ENCODE measurements around the gene SORCS2. TPM values are rescaled to one million over a fixed set of nuclear protein-coding genes. Genes with fewer than 3 reads are reported as not detected.

Gene SORCS2
- total RNA-seq, 1 experiment from 2014 or later = 4.1 TPM

DNA sequence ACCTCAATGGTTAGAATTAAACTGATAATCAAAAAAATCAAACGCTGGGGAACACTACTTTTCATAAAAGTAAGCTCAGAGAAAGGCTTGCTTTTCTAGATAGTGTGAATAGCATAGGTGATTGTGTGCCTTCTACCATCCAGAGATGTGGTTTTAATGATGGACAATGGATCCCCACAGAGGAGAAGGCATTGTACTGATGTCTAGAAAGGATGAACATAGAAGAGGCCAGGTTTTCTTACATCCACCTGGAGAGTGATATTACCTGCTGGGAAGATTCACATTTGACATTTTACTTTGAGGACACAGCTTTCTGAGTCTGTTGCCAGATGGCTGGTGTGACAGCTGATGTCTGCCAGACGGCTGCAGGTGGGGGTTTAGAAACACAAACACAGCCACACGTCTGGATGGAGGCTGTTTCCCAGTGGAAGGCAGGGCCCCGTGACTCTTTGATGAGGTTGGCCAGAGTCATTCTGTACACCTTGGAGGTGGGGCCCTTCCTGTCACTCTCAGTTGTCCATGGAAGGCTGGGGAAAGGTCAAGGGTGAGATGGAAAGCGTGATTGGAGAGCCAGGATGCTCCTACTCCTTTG, 128.0 kb downstream of the SORCS2 start:
- Histone ChIP-seq H3K4me3 (ENCODE audit: low read length) (no peak overlapping the region), H3K27ac (ENCODE audit: low read length) (no peak overlapping the region), H3K79me2 (ENCODE audit: low read length) (no peaks in the 10 kb centered on the region), H3K36me3 (ENCODE audit: low read depth, low read length) (0 out of 2 replicates have a peak, but pooled peaks cover 4% of the 10 kb centered on the region), H3F3A (ENCODE audit: low read length, unreplicated experiment) (no peaks in the 10 kb centered on the region), H3K9me3 (ENCODE audit: low read length) (no peaks in the 10 kb centered on the region), H2AFZ (ENCODE audit: low read length) (no peak overlapping the region), H3K4me2 (ENCODE audit: low read length) (no peak overlapping the region), H3K9ac (ENCODE audit: low read length) (no peak overlapping the region), H4K20me1 (ENCODE audit: low read length) (no peaks in the 10 kb centered on the region), H3K27me3 (ENCODE audit: low read length) (no peaks in the 10 kb centered on the region), H3K9me2 (replicated peaks; ENCODE audit: low read length) (no peaks in the 10 kb centered on the region), H3K4me1 (ENCODE audit: insufficient read depth, low read length) (no peaks in the 10 kb centered on the region)
- TF ChIP-seq EZH2 (IDR thresholded peaks at IDR 0.05; ENCODE audit: low read length, unreplicated experiment) (no peak), EZH2phosphoT487 (IDR thresholded peaks at IDR 0.05; ENCODE audit: borderline replicate concordance, low read length) (no peak)
- TF ChIP-seq, protein P1, sequence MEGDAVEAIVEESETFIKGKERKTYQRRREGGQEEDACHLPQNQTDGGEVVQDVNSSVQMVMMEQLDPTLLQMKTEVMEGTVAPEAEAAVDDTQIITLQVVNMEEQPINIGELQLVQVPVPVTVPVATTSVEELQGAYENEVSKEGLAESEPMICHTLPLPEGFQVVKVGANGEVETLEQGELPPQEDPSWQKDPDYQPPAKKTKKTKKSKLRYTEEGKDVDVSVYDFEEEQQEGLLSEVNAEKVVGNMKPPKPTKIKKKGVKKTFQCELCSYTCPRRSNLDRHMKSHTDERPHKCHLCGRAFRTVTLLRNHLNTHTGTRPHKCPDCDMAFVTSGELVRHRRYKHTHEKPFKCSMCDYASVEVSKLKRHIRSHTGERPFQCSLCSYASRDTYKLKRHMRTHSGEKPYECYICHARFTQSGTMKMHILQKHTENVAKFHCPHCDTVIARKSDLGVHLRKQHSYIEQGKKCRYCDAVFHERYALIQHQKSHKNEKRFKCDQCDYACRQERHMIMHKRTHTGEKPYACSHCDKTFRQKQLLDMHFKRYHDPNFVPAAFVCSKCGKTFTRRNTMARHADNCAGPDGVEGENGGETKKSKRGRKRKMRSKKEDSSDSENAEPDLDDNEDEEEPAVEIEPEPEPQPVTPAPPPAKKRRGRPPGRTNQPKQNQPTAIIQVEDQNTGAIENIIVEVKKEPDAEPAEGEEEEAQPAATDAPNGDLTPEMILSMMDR (conservative IDR thresholded peaks at IDR 0.05; ENCODE audit: low read depth, low read length) = no peak
- ChIA-PET CTCF (no interaction called here), POLR2A (ENCODE audit: unreplicated experiment) (no interaction called here)
- no peak for ATAC-seq
- DNase-seq = no peak
- no TSS peak for BruUV-seq (replicated peaks)
- intact Hi-C loops (cut with micrococcal nuclease) = no loop called here

DNA sequence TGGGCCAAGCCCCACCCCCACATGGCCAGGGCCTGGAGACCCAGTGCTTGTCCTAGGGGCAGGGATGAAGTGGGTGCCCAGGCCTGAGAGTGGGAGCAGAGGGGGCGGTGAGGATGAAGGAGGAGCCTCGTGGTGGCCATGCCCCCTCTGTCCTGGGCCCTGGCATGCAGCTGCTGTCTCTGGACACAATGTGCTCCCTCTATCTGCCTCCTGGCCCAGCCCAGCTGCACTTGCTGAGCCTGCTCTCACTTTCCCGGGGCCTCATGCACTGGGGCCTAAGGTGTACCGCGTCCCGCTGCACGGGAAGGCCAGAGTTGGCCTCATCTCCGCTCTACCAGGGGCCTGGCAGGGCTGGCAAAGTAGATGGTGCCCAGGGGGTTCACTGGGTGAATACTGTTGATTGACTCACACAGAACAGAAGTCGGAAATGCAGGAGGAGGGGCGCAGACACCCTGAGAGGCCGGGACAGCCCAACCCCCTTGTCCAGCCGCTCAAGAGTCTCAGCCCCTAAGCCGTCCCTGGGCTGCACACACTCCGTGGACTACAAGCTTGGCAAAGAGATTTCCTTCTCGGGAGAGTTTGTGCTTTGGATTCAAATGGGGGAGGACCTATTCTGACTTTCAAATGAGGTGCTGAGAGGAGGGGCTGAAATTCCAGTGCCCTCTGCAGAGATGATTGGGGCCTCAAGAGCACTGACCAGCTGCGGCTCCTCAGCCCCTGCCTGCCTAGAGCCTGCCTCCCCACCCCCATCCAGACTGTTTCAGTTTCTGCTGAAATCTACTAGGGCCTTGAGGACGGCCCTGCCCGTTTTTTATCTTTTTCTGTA, 130.0 kb downstream of the SORCS2 start:
- no peaks in the 10 kb centered on the region for H3K4me1 ChIP-seq (ENCODE audit: insufficient read depth, low read length)
- TF ChIP-seq EZH2phosphoT487 (IDR thresholded peaks at IDR 0.05; ENCODE audit: borderline replicate concordance, low read length) (no peak), EZH2 (IDR thresholded peaks at IDR 0.05; ENCODE audit: low read length, unreplicated experiment) (no peak)
- TF ChIP-seq, protein P1 (conservative IDR thresholded peaks at IDR 0.05; ENCODE audit: low read depth, low read length) = no peak
- H3K9ac ChIP-seq (ENCODE audit: low read length) = no peak overlapping the region
- intact Hi-C loops (cut with micrococcal nuclease) = no loop called here
- no peak for DNase-seq
- BruUV-seq (replicated peaks) = no TSS peak
- no peaks in the 10 kb centered on the region for H3K27me3 ChIP-seq (ENCODE audit: low read length)
- ATAC-seq = no peak
- no peaks in the 10 kb centered on the region for H3K9me3 ChIP-seq (ENCODE audit: low read length)
- CTCF ChIA-PET = no interaction called here
- no peaks in the 10 kb centered on the region for H4K20me1 ChIP-seq (ENCODE audit: low read length)
- H3K4me3 ChIP-seq (ENCODE audit: low read length) = no peak overlapping the region
- POLR2A ChIA-PET (ENCODE audit: unreplicated experiment) = interaction anchor here (0.5 kb wide), 1 partner anchor 116 kb away, joined by 5 read pairs; no protein-coding TSS in a partner anchor
- no peak overlapping the region for H3K4me2 ChIP-seq (ENCODE audit: low read length)
- 0 out of 2 replicates have a peak, but pooled peaks cover 4% of the 10 kb centered on the region for H3K36me3 ChIP-seq (ENCODE audit: low read depth, low read length)
- no peaks in the 10 kb centered on the region for H3F3A ChIP-seq (ENCODE audit: low read length, unreplicated experiment)
- H3K27ac ChIP-seq (ENCODE audit: low read length) = no peak overlapping the region
- no peak overlapping the region for H2AFZ ChIP-seq (ENCODE audit: low read length)
- no peaks in the 10 kb centered on the region for H3K9me2 ChIP-seq (replicated peaks; ENCODE audit: low read length)
- H3K79me2 ChIP-seq (ENCODE audit: low read length) = no peaks in the 10 kb centered on the region

DNA sequence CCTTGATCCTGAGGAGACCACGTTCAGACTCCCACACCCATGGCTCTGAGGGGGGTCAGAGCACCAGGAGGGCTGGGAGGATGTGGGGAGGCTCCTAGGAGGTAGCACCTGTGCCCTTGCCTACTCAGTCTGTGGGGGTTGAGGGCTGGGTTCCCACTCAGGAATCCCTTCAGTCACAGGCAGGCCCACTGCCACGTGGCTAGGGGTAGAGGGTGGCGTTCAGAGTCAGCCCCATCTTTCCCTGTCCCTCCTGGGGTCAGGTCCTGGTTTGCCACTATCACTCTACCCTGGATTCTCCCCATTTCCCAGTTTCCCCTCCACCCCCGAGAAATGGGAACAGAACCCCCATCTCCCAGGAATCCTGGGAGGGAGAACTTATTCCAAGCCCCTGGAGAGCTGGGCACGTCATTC, 131.1 kb downstream of the SORCS2 start:
- Histone ChIP-seq H3K9me3 (ENCODE audit: low read length) (no peaks in the 10 kb centered on the region), H3K36me3 (ENCODE audit: low read depth, low read length) (0 out of 2 replicates have a peak, but pooled peaks cover 2% of the 10 kb centered on the region), H3K27ac (ENCODE audit: low read length) (no peak overlapping the region), H2AFZ (ENCODE audit: low read length) (no peak overlapping the region), H3K79me2 (ENCODE audit: low read length) (no peaks in the 10 kb centered on the region), H4K20me1 (ENCODE audit: low read length) (no peaks in the 10 kb centered on the region), H3K9me2 (replicated peaks; ENCODE audit: low read length) (no peaks in the 10 kb centered on the region), H3F3A (ENCODE audit: low read length, unreplicated experiment) (no peaks in the 10 kb centered on the region), H3K9ac (ENCODE audit: low read length) (no peak overlapping the region), H3K4me1 (ENCODE audit: insufficient read depth, low read length) (peaks cover 2% of the 10 kb centered on the region), H3K27me3 (ENCODE audit: low read length) (no peaks in the 10 kb centered on the region), H3K4me3 (ENCODE audit: low read length) (no peak overlapping the region), H3K4me2 (ENCODE audit: low read length) (no peak overlapping the region)
- intact Hi-C loops (cut with micrococcal nuclease) = no loop called here
- no TSS peak for BruUV-seq (replicated peaks)
- ATAC-seq (no peak), DNase-seq (no peak)
- ChIA-PET CTCF (no interaction called here), POLR2A (ENCODE audit: unreplicated experiment) (no interaction called here)
- no peak for TF ChIP-seq EZH2 (IDR thresholded peaks at IDR 0.05; ENCODE audit: low read length, unreplicated experiment)
- TF ChIP-seq, protein P1 (conservative IDR thresholded peaks at IDR 0.05; ENCODE audit: low read depth, low read length) = no peak
- TF ChIP-seq EZH2phosphoT487 (IDR thresholded peaks at IDR 0.05; ENCODE audit: borderline replicate concordance, low read length) = no peak

All from PC-3 (cell line).